ENCODE data around the gene HERC4. TPM values are rescaled to one million over a fixed set of nuclear protein-coding genes. Genes with fewer than 3 reads are reported as not detected.

Gene HERC4
- total and polyA plus RNA-seq, 9 of the 15 experiments (the other 6 are each of a cell fraction or from before 2014, with no cell fraction given), result 12.5 to 33.5 (median 22.8) TPM

DNA sequence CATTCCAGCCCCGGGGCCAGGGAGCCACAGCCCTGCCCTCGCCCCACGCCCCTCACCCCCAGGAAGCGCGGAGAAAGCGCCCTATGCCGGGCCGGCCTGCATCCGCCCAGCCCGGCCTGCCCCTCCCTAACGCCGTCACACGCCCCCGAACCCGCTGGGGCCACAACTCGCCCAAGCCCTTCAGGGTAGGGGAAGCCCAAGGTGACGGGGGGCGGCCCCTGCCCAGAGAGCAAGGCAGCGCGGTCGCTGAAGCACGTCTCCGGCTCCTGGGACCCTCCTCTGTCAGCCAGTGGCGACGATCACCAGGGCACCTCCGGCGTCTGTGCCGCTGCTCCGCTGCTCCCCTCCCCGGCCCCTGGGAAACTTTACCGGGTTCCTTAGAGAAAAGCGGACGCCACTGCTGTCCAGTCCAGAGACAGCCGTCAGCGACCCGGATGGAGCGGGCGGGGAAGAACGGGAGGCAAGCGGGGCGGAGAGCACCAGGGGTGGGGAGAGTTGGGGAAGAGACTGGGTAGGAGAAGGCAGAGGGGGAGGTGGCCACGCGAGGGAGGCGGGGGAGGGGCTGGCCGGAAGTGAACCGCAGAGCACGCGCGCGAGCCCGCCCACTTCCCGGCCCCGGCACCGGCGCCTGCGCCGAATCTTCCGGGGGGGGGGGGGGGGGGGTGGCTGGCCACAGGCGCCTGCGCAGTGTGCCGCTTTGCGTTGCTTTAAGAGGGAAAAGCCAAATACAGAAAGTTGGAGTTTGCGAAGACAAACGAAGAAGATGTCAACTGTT is at the start of gene HERC4 (continued):
- TF ChIP-seq, protein P1, sequence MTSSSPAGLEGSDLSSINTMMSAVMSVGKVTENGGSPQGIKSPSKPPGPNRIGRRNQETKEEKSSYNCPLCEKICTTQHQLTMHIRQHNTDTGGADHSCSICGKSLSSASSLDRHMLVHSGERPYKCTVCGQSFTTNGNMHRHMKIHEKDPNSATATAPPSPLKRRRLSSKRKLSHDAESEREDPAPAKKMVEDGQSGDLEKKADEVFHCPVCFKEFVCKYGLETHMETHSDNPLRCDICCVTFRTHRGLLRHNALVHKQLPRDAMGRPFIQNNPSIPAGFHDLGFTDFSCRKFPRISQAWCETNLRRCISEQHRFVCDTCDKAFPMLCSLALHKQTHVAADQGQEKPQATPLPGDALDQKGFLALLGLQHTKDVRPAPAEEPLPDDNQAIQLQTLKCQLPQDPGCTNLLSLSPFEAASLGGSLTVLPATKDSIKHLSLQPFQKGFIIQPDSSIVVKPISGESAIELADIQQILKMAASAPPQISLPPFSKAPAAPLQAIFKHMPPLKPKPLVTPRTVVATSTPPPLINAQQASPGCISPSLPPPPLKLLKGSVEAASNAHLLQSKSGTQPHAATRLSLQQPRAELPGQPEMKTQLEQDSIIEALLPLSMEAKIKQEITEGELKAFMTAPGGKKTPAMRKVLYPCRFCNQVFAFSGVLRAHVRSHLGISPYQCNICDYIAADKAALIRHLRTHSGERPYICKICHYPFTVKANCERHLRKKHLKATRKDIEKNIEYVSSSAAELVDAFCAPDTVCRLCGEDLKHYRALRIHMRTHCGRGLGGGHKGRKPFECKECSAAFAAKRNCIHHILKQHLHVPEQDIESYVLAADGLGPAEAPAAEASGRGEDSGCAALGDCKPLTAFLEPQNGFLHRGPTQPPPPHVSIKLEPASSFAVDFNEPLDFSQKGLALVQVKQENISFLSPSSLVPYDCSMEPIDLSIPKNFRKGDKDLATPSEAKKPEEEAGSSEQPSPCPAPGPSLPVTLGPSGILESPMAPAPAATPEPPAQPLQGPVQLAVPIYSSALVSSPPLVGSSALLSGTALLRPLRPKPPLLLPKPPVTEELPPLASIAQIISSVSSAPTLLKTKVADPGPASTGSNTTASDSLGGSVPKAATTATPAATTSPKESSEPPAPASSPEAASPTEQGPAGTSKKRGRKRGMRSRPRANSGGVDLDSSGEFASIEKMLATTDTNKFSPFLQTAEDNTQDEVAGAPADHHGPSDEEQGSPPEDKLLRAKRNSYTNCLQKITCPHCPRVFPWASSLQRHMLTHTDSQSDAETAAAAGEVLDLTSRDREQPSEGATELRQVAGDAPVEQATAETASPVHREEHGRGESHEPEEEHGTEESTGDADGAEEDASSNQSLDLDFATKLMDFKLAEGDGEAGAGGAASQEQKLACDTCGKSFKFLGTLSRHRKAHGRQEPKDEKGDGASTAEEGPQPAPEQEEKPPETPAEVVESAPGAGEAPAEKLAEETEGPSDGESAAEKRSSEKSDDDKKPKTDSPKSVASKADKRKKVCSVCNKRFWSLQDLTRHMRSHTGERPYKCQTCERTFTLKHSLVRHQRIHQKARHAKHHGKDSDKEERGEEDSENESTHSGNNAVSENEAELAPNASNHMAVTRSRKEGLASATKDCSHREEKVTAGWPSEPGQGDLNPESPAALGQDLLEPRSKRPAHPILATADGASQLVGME (CRISPR knock-in tag; IDR thresholded peaks at IDR 0.05), result 0 out of 2 replicates have a peak, but pooled peaks have one; percentile 68
- TF ChIP-seq ZFP1 (CRISPR knock-in tag; IDR thresholded peaks at IDR 0.05) (no peak), ZNF780A (CRISPR knock-in tag; IDR thresholded peaks at IDR 0.05) (no peak), SRSF3 (IDR thresholded peaks at IDR 0.05; ENCODE audit: insufficient read depth, low read length) (no peak), ZNF830 (CRISPR knock-in tag; IDR thresholded peaks at IDR 0.05) (no peak), PPARD (CRISPR knock-in tag; IDR thresholded peaks at IDR 0.05) (no peak), GABPA (tag; conservative IDR thresholded peaks at IDR 0.05; ENCODE audit: low read depth) (peak; percentile 94), CBFA2T3 (IDR thresholded peaks at IDR 0.05) (0 out of 2 replicates have a peak, but pooled peaks have one; percentile 2), MAFF (IDR thresholded peaks at IDR 0.05; ENCODE audit: low read length) (no peak), ZNF785 (CRISPR knock-in tag; IDR thresholded peaks at IDR 0.05) (no peak), SMAD3 (CRISPR knock-in tag; conservative IDR thresholded peaks at IDR 0.05) (no peak), KAT7 (CRISPR knock-in tag; IDR thresholded peaks at IDR 0.05; ENCODE audit: borderline replicate concordance) (no peak), HNRNPH1 (optimal IDR thresholded peaks at IDR 0.05; ENCODE audit: low read depth, low read length) (no peak), HDGF (IDR thresholded peaks at IDR 0.05) (no peak), FUS (optimal IDR thresholded peaks at IDR 0.05; ENCODE audit: low read depth, low read length) (no peak)
- TF ChIP-seq, protein P2, sequence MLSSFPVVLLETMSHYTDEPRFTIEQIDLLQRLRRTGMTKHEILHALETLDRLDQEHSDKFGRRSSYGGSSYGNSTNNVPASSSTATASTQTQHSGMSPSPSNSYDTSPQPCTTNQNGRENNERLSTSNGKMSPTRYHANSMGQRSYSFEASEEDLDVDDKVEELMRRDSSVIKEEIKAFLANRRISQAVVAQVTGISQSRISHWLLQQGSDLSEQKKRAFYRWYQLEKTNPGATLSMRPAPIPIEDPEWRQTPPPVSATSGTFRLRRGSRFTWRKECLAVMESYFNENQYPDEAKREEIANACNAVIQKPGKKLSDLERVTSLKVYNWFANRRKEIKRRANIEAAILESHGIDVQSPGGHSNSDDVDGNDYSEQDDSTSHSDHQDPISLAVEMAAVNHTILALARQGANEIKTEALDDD (IDR thresholded peaks at IDR 0.05), result no peak
- TF ChIP-seq, protein P3, sequence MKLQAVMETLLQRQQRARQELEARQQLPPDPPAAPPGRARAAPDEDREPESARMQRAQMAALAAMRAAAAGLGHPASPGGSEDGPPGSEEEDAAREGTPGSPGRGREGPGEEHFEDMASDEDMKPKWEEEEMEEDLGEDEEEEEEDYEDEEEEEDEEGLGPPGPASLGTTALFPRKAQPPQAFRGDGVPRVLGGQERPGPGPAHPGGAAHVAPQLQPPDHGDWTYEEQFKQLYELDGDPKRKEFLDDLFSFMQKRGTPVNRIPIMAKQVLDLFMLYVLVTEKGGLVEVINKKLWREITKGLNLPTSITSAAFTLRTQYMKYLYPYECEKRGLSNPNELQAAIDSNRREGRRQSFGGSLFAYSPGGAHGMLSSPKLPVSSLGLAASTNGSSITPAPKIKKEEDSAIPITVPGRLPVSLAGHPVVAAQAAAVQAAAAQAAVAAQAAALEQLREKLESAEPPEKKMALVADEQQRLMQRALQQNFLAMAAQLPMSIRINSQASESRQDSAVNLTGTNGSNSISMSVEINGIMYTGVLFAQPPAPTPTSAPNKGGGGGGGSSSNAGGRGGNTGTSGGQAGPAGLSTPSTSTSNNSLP (IDR thresholded peaks at IDR 0.05; ENCODE audit: borderline replicate concordance, low read depth, low read length), result no peak
- TF ChIP-seq, protein P4, sequence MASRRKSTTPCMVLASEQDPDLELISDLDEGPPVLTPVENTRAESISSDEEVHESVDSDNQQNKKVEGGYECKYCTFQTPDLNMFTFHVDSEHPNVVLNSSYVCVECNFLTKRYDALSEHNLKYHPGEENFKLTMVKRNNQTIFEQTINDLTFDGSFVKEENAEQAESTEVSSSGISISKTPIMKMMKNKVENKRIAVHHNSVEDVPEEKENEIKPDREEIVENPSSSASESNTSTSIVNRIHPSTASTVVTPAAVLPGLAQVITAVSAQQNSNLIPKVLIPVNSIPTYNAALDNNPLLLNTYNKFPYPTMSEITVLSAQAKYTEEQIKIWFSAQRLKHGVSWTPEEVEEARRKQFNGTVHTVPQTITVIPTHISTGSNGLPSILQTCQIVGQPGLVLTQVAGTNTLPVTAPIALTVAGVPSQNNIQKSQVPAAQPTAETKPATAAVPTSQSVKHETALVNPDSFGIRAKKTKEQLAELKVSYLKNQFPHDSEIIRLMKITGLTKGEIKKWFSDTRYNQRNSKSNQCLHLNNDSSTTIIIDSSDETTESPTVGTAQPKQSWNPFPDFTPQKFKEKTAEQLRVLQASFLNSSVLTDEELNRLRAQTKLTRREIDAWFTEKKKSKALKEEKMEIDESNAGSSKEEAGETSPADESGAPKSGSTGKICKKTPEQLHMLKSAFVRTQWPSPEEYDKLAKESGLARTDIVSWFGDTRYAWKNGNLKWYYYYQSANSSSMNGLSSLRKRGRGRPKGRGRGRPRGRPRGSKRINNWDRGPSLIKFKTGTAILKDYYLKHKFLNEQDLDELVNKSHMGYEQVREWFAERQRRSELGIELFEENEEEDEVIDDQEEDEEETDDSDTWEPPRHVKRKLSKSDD (conservative IDR thresholded peaks at IDR 0.05; ENCODE audit: low read length), result no peak
